ENCODE measurements around the gene CDC42SE2.

The CDC42SE2 gene, protein sequence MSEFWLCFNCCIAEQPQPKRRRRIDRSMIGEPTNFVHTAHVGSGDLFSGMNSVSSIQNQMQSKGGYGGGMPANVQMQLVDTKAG

DNA sequence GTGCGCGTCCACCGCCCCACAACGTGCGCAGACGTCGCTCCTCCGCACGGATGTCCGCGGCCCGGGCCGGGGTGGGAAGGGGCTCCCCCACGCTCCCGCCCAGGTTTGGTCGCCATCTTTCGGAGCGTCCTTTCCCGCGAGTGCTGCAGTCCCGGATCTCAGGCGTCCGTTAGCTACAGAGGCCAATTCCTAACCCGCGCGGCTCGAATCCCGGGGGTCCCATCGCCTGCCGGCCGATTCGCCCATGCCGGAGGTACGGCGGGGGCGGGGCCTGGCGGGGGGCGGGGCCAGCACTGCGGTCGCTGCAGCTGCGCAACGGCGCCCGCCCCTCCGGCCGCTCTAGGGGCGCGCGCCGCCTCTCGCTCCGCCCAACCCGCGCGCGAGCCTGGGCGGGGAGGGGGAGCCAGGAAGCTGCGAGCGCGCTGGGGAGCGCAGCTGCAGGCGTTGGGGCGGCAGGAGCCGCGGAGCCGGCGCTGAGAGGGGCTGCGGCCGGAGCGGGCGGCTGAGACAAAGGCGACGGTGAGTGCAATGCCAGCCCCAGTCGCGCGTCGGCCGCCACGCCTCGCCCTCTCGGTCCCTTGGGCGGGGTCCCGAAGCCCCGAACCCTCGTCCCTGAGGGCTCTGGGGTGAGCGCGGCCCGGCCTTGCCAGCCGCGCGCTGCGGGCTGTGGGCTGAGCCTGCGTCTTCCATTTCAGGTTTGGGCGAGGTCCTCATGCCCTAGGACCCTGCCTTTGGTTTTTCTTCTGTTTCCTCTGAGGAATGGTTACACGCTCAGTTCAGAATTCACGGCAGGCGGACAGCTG, at the start of gene CDC42SE2:
Gene CDC42SE2, plus strand, starts transcription at position 406 of the 803 bp plus-strand sequence. CDS start 95,441 bp downstream, outside the sequence.
- peak; percentile 74 to 82 for DNase-seq (ENCODE audit: low read depth in 1 of 2, low spot score in 1 of 2)

GRCh38 chr5:131214609-131215227, 49.1 kb upstream of the CDC42SE2 start:
- DNase-seq (ENCODE audit: low read depth in 1 of 2, low spot score in 1 of 2) = no peak

GRCh38 chr5:131217791-131218190, 46.1 kb upstream of the CDC42SE2 start:
- no peak for DNase-seq (ENCODE audit: low read depth in 1 of 2, low spot score in 1 of 2)

DNA sequence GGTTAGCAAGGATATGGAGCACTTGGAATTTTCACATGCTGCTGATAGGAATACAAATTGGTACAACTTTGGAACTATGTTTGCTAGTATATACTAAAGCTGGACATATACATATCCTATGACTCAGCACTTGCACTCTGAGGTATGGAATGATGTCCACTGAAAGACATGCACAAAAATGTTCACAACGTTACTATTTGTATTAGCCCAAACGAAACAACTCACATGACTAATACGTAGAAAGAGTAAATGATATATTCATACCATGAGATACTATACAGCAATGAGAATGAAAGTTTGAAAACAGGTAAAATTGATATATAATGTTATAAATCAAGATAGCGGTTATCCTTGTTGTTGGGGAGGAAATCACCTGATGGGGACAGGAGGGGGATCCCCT, 45.5 kb upstream of the CDC42SE2 start:
- DNase-seq (ENCODE audit: low read depth in 1 of 2, low spot score in 1 of 2) = no peak

DNA sequence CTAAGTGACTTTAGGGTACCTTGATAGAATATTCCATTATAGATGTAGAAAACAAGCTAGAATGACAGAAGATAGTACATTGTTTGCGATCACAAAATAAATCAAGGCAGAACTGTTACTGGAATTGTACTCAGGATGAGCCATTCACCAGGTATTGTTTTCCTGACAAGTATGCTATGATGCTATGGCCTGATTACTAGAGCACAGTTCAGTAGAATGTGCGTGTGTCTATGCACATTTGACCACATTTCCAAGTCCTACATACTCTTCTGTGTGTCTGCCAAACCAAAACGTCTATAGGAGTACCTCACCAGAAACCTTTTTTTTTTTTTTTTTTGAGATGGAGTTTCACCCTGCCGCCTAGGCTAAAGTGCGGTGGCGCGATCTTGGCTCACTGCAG, 43.3 kb upstream of the CDC42SE2 start:
- no peak for DNase-seq (ENCODE audit: low read depth in 1 of 2, low spot score in 1 of 2)

DNA sequence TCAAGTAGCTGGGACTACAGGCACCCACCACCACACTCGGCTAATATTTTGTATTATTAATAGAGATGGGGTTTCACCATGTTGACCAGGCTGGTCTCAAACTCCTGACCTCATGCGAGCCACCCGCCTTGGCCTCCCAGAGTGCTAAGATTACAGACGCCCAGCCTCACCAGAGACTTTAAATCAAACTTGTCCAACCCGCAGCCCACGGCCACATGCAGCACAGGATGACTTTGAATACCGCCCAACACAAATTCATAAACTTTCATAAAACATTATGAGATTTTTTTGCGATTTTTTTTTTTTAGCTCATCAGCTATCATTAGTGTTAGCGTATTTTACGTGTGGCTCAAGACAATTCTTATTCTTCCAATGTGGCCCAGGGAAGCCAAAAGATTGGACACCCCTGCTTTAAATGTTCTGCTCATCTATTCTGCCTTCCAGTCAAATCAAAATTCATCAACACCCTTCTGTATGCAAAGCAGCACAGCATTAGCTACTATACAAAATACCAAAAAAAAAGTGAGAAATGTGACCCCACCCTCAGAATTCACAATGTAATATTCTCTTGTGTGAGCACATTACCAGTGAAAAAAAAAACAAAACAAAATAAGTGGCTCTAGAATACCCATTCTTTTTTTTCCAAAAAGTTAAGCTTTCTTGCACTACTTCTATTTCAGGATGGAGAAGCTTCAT, 42.7 kb upstream of the CDC42SE2 start:
- DNase-seq (ENCODE audit: low read depth in 1 of 2, low spot score in 1 of 2) = no peak

DNA sequence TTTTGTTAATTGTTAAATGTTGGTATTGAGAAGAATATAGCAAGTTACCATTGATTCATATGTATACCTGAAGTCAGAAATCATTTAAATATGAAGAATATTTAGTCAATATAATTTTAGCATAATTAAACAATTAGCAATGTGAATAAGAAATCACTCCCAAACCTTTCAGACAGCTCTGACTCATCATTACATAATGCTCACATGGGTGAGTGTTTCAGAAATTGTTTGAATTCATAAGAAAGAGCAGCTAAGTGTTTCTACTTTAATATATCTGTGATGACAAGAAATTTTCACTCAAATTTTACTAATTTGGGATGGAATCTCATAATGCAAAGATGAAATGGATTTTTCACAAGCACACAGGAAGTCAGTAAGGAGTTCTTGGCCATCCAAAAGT, 42.0 kb upstream of the CDC42SE2 start:
- DNase-seq (ENCODE audit: low read depth in 1 of 2, low spot score in 1 of 2) = no peak

DNA sequence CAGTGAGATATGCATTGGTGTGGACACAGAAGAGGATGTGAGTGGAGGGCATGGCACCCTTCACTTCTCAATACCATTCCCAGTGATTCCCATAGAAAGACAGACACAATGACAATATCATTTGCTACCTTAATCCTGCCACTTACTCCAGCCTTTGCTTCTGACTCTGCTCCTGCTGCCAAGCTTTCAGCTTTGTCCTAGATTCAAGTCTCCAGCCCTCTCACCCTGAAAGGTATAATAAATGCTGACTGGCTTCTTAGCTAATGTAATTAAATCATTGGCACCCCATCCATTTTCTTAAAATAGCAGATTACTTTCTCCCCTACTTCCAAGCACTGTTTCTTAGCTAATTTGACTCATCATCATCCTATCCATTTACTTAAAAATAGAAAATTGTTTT, 41.1 kb upstream of the CDC42SE2 start:
- DNase-seq (ENCODE audit: low read depth in 1 of 2, low spot score in 1 of 2) = no peak

DNA sequence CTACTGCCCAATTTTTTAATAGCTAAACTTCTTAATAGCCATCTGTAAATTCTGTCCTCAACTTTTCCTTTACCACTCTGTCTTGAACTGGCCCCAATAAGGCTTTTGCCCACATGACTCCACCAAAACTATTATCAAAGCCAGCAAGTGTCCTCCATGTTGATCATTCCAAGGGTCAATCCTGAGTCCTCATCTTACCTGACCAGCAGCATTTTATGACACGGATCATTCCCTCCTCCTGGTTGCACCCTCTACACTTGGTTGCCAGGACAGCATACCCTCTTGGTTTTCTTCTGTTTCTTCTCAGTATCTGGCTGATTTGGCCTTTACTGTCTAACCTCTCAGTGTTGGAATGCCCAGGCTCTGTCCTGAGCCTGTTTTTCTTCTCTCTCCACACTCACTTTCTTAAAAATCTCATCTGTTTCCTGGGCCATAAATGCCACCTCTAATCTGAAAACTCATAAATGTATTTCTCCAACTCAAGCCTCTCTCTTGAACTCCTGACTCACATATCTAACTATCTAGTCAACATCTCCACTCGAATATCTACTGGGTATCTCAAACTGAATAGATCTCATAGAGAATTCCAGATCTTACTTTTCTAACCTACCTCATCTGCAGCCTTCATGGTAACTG, 40.0 kb upstream of the CDC42SE2 start:
- no peak for DNase-seq (ENCODE audit: low read depth in 1 of 2, low spot score in 1 of 2)

DNA sequence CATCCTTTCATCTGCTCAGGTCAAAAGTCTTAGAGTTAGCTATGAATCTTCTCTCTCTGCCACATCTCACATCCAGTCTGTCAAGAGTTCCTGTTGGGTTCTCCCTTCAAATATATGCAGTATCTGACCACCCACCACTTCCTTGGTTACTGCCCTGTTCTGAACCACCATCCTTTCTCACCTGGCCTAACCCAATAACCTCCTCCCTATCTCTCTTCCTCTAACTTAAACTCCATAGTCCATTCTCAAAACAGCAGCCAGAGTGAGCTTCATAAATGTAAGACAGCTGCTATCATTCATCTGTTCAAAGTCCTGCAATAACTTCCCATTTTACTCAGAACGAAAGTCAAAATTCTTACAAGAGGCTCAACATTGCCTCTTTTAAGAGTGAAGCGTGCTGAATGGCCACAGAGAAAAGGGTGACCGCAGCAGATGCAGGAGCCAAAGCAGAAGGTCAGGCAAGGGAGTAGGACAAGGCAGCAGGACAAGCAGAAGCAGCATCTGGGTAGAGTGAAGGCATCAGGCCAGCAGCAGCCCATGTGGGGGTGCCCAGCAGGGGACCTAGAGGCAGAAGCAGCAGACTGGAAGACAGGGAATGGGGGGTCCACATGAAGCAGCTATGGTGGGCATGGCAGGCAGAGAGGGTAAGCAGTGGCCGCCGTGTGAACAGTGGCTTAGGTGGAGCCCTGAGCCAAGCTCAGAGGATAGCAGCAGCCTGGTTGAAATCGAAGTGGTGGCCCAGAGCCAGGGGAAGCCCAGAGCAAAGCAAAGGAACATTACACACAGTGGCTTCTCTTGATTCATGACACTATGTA, 39.3 kb upstream of the CDC42SE2 start:
- no peak for DNase-seq (ENCODE audit: low read depth in 1 of 2, low spot score in 1 of 2)

DNA sequence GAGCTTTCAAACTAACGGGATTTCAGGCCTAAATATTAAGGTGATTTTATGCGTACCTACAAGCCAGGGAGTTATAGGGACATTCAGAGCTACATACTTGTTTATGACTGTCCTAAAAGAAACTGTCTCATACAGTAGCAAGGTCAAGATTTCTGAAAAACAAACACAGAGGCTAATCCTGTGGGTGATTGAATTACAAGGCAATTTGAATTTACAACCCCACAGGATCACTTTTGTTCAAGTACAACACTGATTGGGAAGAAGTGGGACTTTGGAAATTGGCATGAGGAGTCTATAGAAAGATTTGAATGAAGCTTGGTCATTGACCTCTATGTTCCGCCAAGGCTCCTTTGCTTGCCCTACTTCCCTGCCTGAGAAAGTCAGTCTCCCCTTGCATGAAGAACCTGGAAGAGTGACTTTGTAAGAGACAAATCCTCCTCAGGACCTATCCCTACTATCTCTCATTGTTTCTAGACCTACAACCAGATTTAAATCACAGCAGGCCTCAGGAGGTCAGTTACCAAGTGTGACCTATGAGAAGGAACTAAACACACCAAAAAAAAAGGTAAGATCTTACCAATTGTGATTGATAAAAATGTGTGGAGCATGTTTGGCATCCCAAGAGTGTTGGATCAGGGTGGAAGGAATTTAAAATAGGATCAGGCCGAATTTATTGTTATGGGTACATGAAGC, 38.4 kb upstream of the CDC42SE2 start:
- DNase-seq (ENCODE audit: low read depth in 1 of 2, low spot score in 1 of 2) = no peak

GRCh38 chr5:131226899-131227298, 37.0 kb upstream of the CDC42SE2 start:
- DNase-seq (ENCODE audit: low read depth in 1 of 2, low spot score in 1 of 2) = no peak

- DNase-seq (ENCODE audit: low read depth in 1 of 2, low spot score in 1 of 2) = no peak
These were observed 35.2 kb upstream of the CDC42SE2 start for GRCh38 chr5:131228646-131229045.

- no peak for DNase-seq (ENCODE audit: low read depth in 1 of 2, low spot score in 1 of 2)
These were observed 34.2 kb upstream of the CDC42SE2 start for GRCh38 chr5:131229623-131230022.

DNA sequence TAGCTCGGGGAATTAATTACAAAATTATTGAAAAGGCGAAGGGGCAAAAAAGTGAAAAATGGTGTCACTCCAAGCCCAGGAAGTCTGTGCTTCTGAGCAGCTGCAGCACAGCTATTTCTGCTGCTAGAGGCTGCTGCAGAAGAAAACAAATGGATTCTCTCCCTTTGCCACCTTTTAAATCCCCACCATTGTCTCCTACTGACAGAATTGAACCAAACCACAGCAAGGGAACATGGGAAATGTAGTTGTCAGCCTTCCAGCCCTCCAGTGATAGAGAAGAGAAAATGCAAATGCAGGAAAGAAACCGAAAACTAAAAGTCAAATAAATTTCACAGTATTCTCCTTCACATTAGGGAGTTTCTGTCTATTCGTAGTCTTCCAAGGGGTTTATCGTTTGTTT, 33.4 kb upstream of the CDC42SE2 start:
- DNase-seq (ENCODE audit: low read depth in 1 of 2, low spot score in 1 of 2) = no peak

DNA sequence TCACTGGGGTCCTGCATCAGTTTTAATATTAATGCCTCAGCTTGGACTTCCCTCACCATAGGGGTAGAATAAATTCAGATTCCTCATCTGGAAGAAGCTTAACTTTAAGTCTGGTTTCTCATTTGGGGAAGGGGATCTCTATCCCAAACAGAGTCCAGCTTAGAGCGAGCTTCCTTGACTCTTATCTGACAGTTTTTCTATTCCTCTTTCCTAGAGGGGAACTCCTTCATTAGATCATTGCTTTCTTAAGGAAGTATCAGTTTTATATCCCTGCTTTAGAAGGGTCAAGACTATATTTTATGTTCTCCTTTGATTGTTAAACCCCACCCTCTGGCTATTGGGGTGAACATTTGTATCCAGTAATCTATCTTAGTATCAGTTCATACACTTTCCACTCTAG, 24.2 kb upstream of the CDC42SE2 start:
- no peak for DNase-seq (ENCODE audit: low read depth in 1 of 2, low spot score in 1 of 2)

GRCh38 chr5:131242728-131243255, 21.1 kb upstream of the CDC42SE2 start:
- no peak for DNase-seq (ENCODE audit: low read depth in 1 of 2, low spot score in 1 of 2)

GRCh38 chr5:131245312-131245711, 18.5 kb upstream of the CDC42SE2 start:
- DNase-seq (ENCODE audit: low read depth in 1 of 2, low spot score in 1 of 2) = no peak

GRCh38 chr5:131245948-131246347, 17.9 kb upstream of the CDC42SE2 start:
- DNase-seq (ENCODE audit: low read depth in 1 of 2, low spot score in 1 of 2) = no peak

DNA sequence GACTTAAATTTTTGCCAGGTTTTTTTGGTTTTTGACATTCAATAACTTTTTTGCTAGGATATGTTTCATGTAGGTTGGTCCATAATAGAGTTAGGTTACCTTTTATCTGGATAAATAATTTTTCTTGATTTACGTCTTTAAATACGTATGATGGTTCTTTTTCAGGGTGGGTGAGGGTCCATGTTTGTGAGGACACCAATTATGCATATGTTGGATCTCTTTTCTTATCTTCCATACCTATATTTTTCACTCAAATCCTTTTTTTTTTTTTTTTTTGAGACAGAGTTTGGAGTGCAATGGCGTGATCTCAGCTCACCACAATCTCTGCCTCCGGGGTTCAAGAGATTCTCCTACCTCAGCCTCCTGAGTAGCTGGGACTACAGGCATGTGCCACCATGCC, 17.3 kb upstream of the CDC42SE2 start:
- no peak for DNase-seq (ENCODE audit: low read depth in 1 of 2, low spot score in 1 of 2)
